PC-3 (cell line): ENCODE data around the gene DNAJC6.

ENCODE experiments used
- EZH2 ChIP-seq: fragments of 300-600 bp; sonication (generic); IDR thresholded peaks from one replicate; pipeline ENCODE4 v1.6.1; 2017; ENCODE audit warnings: antibody characterized with exemption, mild to moderate bottlenecking, low read length; ENCODE audit not compliant: unreplicated experiment
- TF ChIP-seq, protein P1 (sequence below): fragments of 300-600 bp; sonication (generic); conservative IDR thresholded peaks from 2 replicates; pipeline ENCODE4 v1.5.1; 2017; ENCODE audit warnings: antibody characterized with exemption, low read depth, mild to moderate bottlenecking, low read length

DNA sequence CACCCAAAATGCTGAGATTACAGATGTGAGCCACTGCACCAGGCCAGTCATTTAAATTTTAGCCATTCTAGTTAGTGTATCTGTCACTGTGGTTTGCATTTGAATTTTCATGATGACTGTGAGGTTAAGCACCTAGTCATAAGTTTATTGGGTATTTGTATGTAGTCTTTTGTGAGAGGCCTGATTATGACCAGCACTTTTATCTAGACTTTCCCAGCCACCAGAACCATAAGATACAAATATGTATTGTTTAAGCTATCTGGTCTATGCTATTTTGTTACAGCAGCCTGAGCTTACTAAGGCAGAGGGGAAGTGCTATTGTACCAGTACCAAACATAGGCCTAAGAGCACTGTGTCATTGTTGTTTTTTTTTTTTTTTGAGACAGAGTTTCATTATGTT lies 19.9 kb upstream of the DNAJC6 start:
- TF ChIP-seq, protein P1, sequence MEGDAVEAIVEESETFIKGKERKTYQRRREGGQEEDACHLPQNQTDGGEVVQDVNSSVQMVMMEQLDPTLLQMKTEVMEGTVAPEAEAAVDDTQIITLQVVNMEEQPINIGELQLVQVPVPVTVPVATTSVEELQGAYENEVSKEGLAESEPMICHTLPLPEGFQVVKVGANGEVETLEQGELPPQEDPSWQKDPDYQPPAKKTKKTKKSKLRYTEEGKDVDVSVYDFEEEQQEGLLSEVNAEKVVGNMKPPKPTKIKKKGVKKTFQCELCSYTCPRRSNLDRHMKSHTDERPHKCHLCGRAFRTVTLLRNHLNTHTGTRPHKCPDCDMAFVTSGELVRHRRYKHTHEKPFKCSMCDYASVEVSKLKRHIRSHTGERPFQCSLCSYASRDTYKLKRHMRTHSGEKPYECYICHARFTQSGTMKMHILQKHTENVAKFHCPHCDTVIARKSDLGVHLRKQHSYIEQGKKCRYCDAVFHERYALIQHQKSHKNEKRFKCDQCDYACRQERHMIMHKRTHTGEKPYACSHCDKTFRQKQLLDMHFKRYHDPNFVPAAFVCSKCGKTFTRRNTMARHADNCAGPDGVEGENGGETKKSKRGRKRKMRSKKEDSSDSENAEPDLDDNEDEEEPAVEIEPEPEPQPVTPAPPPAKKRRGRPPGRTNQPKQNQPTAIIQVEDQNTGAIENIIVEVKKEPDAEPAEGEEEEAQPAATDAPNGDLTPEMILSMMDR = no peak
- TF ChIP-seq EZH2 = no peak
